Measurements from ENCODE around the gene PI4K2B. TPM values are rescaled to one million over a fixed set of nuclear protein-coding genes. Genes with fewer than 3 reads are reported as not detected.

The PI4K2B gene
- total and polyA plus RNA-seq, 4 donors = 12.3 to 34.7 (median 19.4) TPM

DNA sequence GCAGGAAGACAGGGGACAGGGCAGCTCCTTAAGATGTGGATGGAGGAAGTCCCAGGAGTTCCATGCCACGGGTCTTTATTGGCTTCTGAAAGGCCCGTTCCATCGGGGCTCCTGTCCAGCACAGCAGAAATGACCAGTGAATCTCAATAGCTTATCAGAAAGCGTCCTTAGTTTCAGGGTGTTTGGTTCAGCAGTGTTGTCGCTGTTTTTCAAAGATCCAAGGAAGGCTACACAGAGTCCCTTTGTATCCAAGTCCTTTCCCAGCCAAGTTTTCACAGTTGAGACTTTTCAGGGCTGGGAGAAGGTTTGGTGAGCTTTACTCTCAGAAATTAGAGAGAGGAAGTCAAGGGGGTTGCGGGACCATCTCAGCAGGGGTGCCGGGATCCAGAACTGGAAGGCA, 73.8 kb downstream of the PI4K2B start (continued):
- TF ChIP-seq RAD21 (IDR thresholded peaks at IDR 0.05) (no peak), SP1 (IDR thresholded peaks at IDR 0.05) (no peak), FOXA1 (IDR thresholded peaks at IDR 0.05) (no peak), GABPA (IDR thresholded peaks at IDR 0.05 in 1 of 2, conservative IDR thresholded peaks at IDR 0.05 in 1 of 2) (no peak)

DNA sequence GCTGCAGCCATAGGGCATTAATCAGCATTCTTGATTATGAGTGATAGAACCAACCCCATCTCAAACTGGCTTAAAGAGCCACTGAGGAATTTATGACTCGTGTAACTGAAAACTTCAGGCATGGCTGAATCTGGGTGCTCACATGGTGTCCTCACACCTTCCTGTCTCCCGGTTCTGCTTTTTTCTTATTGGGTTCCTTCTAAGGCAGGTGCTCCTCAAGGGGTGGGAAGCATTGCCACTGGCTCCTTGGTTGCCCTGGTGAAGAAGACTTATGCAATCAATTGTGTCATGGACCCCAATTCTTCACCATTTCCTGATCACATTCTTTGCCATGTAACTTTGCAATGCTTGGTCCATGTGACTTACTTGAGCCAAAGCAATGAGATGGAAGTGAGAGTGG, 74.5 kb downstream of the PI4K2B start:
- Histone ChIP-seq H3K4me3 (ENCODE audit: low read depth in 1 of 3, low read length in 3 of 3) (no peak overlapping the region), H3K36me3 (ENCODE audit: control insufficient read depth in 4 of 4, insufficient read depth in 3 of 4, low read depth in 1 of 4, low read length in 3 of 4) (no peaks in the 10 kb centered on the region), H3K9ac (ENCODE audit: low read depth in 1 of 2, low read length in 2 of 2) (no peak overlapping the region), H3K4me1 (ENCODE audit: control insufficient read depth in 4 of 4, insufficient read depth in 4 of 4, low read length in 3 of 4) (peaks cover 0 to 10% (median 2%) of the 10 kb centered on the region in 4 donors), H3K27ac (ENCODE audit: low read depth in 1 of 2, low read length in 2 of 2) (no peak overlapping the region), H3K9me3 (ENCODE audit: control insufficient read depth in 4 of 4, low read length in 3 of 4) (no peaks in the 10 kb centered on the region), H3K27me3 (ENCODE audit: control insufficient read depth in 4 of 4, insufficient read depth in 4 of 4, low read length in 3 of 4) (peaks cover 0 to 2% (median 0%) of the 10 kb centered on the region in 4 donors)
- DNase-seq (ENCODE audit: low spot score) = no peak
- TF ChIP-seq HNF4A (conservative IDR thresholded peaks at IDR 0.05) = no peak
- no peak for TF ChIP-seq HNF4G (IDR thresholded peaks at IDR 0.05)
- TF ChIP-seq, protein P1, sequence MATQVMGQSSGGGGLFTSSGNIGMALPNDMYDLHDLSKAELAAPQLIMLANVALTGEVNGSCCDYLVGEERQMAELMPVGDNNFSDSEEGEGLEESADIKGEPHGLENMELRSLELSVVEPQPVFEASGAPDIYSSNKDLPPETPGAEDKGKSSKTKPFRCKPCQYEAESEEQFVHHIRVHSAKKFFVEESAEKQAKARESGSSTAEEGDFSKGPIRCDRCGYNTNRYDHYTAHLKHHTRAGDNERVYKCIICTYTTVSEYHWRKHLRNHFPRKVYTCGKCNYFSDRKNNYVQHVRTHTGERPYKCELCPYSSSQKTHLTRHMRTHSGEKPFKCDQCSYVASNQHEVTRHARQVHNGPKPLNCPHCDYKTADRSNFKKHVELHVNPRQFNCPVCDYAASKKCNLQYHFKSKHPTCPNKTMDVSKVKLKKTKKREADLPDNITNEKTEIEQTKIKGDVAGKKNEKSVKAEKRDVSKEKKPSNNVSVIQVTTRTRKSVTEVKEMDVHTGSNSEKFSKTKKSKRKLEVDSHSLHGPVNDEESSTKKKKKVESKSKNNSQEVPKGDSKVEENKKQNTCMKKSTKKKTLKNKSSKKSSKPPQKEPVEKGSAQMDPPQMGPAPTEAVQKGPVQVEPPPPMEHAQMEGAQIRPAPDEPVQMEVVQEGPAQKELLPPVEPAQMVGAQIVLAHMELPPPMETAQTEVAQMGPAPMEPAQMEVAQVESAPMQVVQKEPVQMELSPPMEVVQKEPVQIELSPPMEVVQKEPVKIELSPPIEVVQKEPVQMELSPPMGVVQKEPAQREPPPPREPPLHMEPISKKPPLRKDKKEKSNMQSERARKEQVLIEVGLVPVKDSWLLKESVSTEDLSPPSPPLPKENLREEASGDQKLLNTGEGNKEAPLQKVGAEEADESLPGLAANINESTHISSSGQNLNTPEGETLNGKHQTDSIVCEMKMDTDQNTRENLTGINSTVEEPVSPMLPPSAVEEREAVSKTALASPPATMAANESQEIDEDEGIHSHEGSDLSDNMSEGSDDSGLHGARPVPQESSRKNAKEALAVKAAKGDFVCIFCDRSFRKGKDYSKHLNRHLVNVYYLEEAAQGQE (IDR thresholded peaks at IDR 0.05) = no peak
- TF ChIP-seq, protein P2, sequence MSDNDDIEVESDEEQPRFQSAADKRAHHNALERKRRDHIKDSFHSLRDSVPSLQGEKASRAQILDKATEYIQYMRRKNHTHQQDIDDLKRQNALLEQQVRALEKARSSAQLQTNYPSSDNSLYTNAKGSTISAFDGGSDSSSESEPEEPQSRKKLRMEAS (IDR thresholded peaks at IDR 0.05) = no peak
- no peak for TF ChIP-seq FOXA2 (IDR thresholded peaks at IDR 0.05)
- TF ChIP-seq, protein P3, sequence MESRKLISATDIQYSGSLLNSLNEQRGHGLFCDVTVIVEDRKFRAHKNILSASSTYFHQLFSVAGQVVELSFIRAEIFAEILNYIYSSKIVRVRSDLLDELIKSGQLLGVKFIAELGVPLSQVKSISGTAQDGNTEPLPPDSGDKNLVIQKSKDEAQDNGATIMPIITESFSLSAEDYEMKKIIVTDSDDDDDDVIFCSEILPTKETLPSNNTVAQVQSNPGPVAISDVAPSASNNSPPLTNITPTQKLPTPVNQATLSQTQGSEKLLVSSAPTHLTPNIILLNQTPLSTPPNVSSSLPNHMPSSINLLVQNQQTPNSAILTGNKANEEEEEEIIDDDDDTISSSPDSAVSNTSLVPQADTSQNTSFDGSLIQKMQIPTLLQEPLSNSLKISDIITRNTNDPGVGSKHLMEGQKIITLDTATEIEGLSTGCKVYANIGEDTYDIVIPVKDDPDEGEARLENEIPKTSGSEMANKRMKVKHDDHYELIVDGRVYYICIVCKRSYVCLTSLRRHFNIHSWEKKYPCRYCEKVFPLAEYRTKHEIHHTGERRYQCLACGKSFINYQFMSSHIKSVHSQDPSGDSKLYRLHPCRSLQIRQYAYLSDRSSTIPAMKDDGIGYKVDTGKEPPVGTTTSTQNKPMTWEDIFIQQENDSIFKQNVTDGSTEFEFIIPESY (IDR thresholded peaks at IDR 0.05) = no peak
- no peak for TF ChIP-seq EGR1 (IDR thresholded peaks at IDR 0.05; ENCODE audit: low read depth in 2 of 2)
- TF ChIP-seq, protein P4, sequence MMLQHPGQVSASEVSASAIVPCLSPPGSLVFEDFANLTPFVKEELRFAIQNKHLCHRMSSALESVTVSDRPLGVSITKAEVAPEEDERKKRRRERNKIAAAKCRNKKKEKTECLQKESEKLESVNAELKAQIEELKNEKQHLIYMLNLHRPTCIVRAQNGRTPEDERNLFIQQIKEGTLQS (IDR thresholded peaks at IDR 0.05) = no peak
- TF ChIP-seq JUND (IDR thresholded peaks at IDR 0.05) = no peak
- TF ChIP-seq TAF1 (conservative IDR thresholded peaks at IDR 0.05) = no peak
- no peak for TF ChIP-seq SP1 (IDR thresholded peaks at IDR 0.05)
- TF ChIP-seq NR2F2 (IDR thresholded peaks at IDR 0.05) = no peak
- no peak for TF ChIP-seq RXRA (IDR thresholded peaks at IDR 0.05)
- TF ChIP-seq RAD21 (IDR thresholded peaks at IDR 0.05) = no peak
- no peak for TF ChIP-seq YY1 (IDR thresholded peaks at IDR 0.05)
- TF ChIP-seq, protein P5, sequence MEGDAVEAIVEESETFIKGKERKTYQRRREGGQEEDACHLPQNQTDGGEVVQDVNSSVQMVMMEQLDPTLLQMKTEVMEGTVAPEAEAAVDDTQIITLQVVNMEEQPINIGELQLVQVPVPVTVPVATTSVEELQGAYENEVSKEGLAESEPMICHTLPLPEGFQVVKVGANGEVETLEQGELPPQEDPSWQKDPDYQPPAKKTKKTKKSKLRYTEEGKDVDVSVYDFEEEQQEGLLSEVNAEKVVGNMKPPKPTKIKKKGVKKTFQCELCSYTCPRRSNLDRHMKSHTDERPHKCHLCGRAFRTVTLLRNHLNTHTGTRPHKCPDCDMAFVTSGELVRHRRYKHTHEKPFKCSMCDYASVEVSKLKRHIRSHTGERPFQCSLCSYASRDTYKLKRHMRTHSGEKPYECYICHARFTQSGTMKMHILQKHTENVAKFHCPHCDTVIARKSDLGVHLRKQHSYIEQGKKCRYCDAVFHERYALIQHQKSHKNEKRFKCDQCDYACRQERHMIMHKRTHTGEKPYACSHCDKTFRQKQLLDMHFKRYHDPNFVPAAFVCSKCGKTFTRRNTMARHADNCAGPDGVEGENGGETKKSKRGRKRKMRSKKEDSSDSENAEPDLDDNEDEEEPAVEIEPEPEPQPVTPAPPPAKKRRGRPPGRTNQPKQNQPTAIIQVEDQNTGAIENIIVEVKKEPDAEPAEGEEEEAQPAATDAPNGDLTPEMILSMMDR (IDR thresholded peaks at IDR 0.05; ENCODE audit: low read depth, low read length, missing input control) = no peak
- no peak for TF ChIP-seq GABPA (IDR thresholded peaks at IDR 0.05 in 1 of 2, conservative IDR thresholded peaks at IDR 0.05 in 1 of 2)
- WGBS = 84% methylated on average over 2 of the region's 2 CpGs

Measured in liver (tissue), 9 donors.